Brain pericyte (primary cell): ENCODE measurements around the gene ZNF878.

Experiments
- DNase-seq: peaks from one replicate; pipeline ENCODE4 v3.0.0-alpha.2; 2012; ENCODE audit warnings: low read depth, low spot score

ZNF878 gene

GRCh38 chr19:12035220-12036172 is 17.3 kb downstream of the ZNF878 start, which contains the start of gene ZNF433:
ZNF433 (minus strand) TSS chr19:12035679; CDS start chr19:12035539, 140 bp downstream.
- DNase-seq, result peak; percentile 39

- DNase-seq, result no peak
Measured at GRCh38 chr19:12034620-12035019, 18.1 kb downstream of the ZNF878 start.

- no peak for DNase-seq
Measured at GRCh38 chr19:12034198-12034597, 18.6 kb downstream of the ZNF878 start.

GRCh38 chr19:12015753-12016116 is 37.0 kb downstream of the ZNF878 start:
- no peak for DNase-seq

GRCh38 chr19:12015015-12015752 is 37.6 kb downstream of the ZNF878 start:
- no peak for DNase-seq

- DNase-seq, result no peak
Measured at GRCh38 chr19:12000152-12000981, 52.4 kb downstream of the ZNF878 start.

- no peak for DNase-seq
Measured at GRCh38 chr19:11995174-11995573, 57.6 kb downstream of the ZNF878 start.
